ENCODE results near the gene MCCC2.

MCCC2 gene

GRCh38 chr5:71701407-71701806 lies 114.3 kb downstream of the MCCC2 start:
- peaks cover 6% of the 10 kb centered on the region for H3K27me3 Mint-ChIP-seq
- intact Hi-C loops (cut with micrococcal nuclease), result no loop called here
- peaks cover 6% of the 10 kb centered on the region for H3K4me1 Mint-ChIP-seq (ENCODE audit: low read depth)
- H3K36me3 Mint-ChIP-seq (ENCODE audit: low read depth), result no peaks in the 10 kb centered on the region
- H3K4me3 Mint-ChIP-seq, result no peak overlapping the region
- peaks cover 12% of the 10 kb centered on the region for H3K9me3 Mint-ChIP-seq
- H3K27ac Mint-ChIP-seq, result no peak overlapping the region

DNA sequence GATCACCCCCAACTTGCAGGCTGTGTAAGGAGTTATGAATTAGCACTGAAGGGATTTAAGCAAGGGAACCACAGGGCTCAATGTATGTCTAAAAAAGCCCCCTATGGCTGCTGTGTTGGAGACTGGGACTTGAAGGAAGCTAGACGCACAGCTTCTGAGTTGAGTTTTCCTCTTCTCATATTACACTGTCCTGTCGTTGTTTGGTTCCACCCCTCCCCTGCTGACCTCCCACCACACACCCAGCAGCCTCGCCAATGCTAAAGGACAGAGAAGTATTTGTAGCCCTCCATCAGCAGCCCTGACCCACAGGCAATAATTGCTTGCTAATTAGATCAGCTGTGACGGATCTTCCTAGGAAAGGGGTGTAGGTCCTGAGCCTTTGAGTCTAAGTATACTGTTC lies 116.8 kb downstream of the MCCC2 start:
- H3K4me3 Mint-ChIP-seq, result no peak overlapping the region
- no peak overlapping the region for H3K27ac Mint-ChIP-seq
- H3K36me3 Mint-ChIP-seq (ENCODE audit: low read depth), result no peaks in the 10 kb centered on the region
- H3K27me3 Mint-ChIP-seq, result peaks cover 4% of the 10 kb centered on the region
- H3K4me1 Mint-ChIP-seq (ENCODE audit: low read depth), result no peaks in the 10 kb centered on the region
- intact Hi-C loops (cut with micrococcal nuclease), result no loop called here
- no peaks in the 10 kb centered on the region for H3K9me3 Mint-ChIP-seq

DNA sequence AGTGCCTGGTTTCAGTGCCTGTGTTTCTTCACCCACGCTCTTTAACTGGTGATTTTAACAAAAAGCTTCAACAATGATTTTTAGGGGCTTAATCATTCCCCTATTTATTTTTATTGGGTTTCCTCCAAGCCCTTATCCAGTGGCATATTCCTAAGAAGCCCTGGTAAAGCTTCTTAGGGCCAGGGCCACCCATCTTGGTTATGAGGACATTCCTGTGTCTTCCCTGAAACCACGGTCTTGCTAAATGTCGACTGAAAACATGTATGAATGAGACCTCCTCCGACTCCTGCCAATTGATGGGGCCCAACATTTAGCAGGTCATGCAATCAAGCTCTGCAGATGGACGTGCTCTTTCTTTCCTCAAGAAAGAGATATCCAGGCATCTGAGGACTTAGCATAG lies 118.3 kb downstream of the MCCC2 start:
- Mint-ChIP-seq H3K4me3 (no peak overlapping the region), H3K27me3 (peaks cover 4% of the 10 kb centered on the region)

GRCh38 chr5:71706906-71707305 lies 119.8 kb downstream of the MCCC2 start:
- no peak overlapping the region for H3K27ac Mint-ChIP-seq
- H3K4me1 Mint-ChIP-seq (ENCODE audit: low read depth), result no peaks in the 10 kb centered on the region
- H3K4me3 Mint-ChIP-seq, result no peak overlapping the region
- peaks cover 2% of the 10 kb centered on the region for H3K27me3 Mint-ChIP-seq
- no peaks in the 10 kb centered on the region for H3K9me3 Mint-ChIP-seq
- no peaks in the 10 kb centered on the region for H3K36me3 Mint-ChIP-seq (ENCODE audit: low read depth)
- intact Hi-C loops (cut with micrococcal nuclease), result no loop called here

More for the DNA sequence above, 118.3 kb downstream of the MCCC2 start:
- Mint-ChIP-seq H3K4me1 (ENCODE audit: low read depth) (no peaks in the 10 kb centered on the region), H3K36me3 (ENCODE audit: low read depth) (no peaks in the 10 kb centered on the region), H3K27ac (no peak overlapping the region), H3K9me3 (no peaks in the 10 kb centered on the region)
- intact Hi-C loops (cut with micrococcal nuclease), result no loop called here

All from dendritic cell treated with granulocyte-macrophage colony-stimulating factor and Interleukin-4, amounts not matched to agents 40 ng/mL and 50 ng/mL, for 4 days (primary cell).